PC-9 (cell line): Measurements from ENCODE around the gene IFI27L2. TPM values are rescaled to one million over a fixed set of nuclear protein-coding genes. Genes with fewer than 3 reads are reported as not detected.
"Not testable (repeated sequence)": the region's sequence is repeated elsewhere in the genome, so short reads cannot be mapped to it uniquely, and the experiment has no call there.

ENCODE experiments used
- BruUV-seq: library from RNA; stranded (reverse); fragments of 400-500 nt; replicated peaks from 2 replicates; lab custom pipeline; 2021; lab: Mats Ljungman, UMichigan
- CTCF ChIA-PET: fragments of 300-600 bp; sonication (Branson Sonifier 250); formaldehyde crosslinking; loops from one replicate; lab custom pipeline; 2022; ENCODE audit warnings: antibody characterized with exemption; lab: Charles Lee
- POLR2A ChIA-PET: fragments of 300-600 bp; sonication (Branson Sonifier 250); formaldehyde crosslinking; loops from one replicate; lab custom pipeline; 2022; ENCODE audit warnings: antibody characterized with exemption; ENCODE audit not compliant: unreplicated experiment; lab: Charles Lee
- DNase-seq, 2 experiments: peaks; one replicate each; pipeline versions ENCODE4 v3.0.0 to v3.0.0-alpha.2; 2015 to 2022; ENCODE audit warnings: mixed read lengths in 1 of 2
- H2AFZ ChIP-seq: fragments of 200-600 bp; sonication (generic); 2 replicates; pipeline ENCODE4 v1.8.1; 2017; ENCODE audit warnings: antibody characterized with exemption
- H3F3A ChIP-seq: fragments of 200-600 bp; sonication (generic); 2 replicates; pipeline ENCODE4 v1.8.1; 2017; ENCODE audit warnings: antibody characterized with exemption, mild to moderate bottlenecking, low read depth; ENCODE audit not compliant: insufficient read depth
- H3K27ac ChIP-seq: fragments of 200-600 bp; sonication (generic); 2 replicates; pipeline ENCODE4 v1.6.1; 2016; ENCODE audit warnings: mixed run types
- H3K27me3 ChIP-seq: fragments of 200-600 bp; sonication (generic); 2 replicates; pipeline ENCODE4 v1.6.1; 2016; ENCODE audit warnings: low read depth, mixed run types; ENCODE audit not compliant: insufficient read depth
- H3K36me3 ChIP-seq: fragments of 200-600 bp; sonication (generic); 2 replicates; pipeline ENCODE4 v1.6.1; 2016; ENCODE audit warnings: low read depth, mixed run types
- H3K4me1 ChIP-seq: fragments of 200-600 bp; sonication (generic); replicated peaks from 2 replicates; pipeline ENCODE4 v1.6.1; 2016; ENCODE audit warnings: mixed run types; ENCODE audit not compliant: insufficient read depth
- H3K4me2 ChIP-seq: fragments of 200-600 bp; sonication (generic); 2 replicates; pipeline ENCODE4 v1.6.1; 2017; ENCODE audit warnings: mixed run types
- H3K4me3 ChIP-seq: fragments of 200-600 bp; sonication (generic); 2 replicates; pipeline ENCODE4 v1.6.1; 2016; ENCODE audit warnings: mixed run types
- H3K79me2 ChIP-seq: fragments of 200-600 bp; sonication (generic); 2 replicates; pipeline ENCODE4 v1.6.1; 2017; ENCODE audit warnings: low read depth, mixed run types
- H3K9me2 ChIP-seq: fragments of 200-600 bp; sonication (generic); 2 replicates; pipeline ENCODE4 v1.8.1; 2017; ENCODE audit warnings: mild to moderate bottlenecking; ENCODE audit not compliant: insufficient read depth
- H3K9me3 ChIP-seq: fragments of 200-600 bp; sonication (generic); 2 replicates; pipeline ENCODE4 v1.8.1; 2016; ENCODE audit warnings: low read depth; ENCODE audit not compliant: insufficient read depth
- H4K20me1 ChIP-seq: fragments of 200-600 bp; sonication (generic); 2 replicates; pipeline ENCODE4 v1.8.1; 2017; ENCODE audit not compliant: insufficient read depth
- CTCF ChIP-seq: fragments of 200-600 bp; sonication (generic); conservative IDR thresholded peaks from 2 replicates; pipeline ENCODE4 v1.6.1; 2017; ENCODE audit warnings: mixed run types, antibody characterized with exemption, mild to moderate bottlenecking, moderate library complexity
- EZH2 ChIP-seq: fragments of 200-600 bp; sonication (generic); IDR thresholded peaks from 2 replicates; pipeline ENCODE4 v1.8.0; 2017; ENCODE audit warnings: antibody characterized with exemption, low read depth
- intact Hi-C: fragments of 100-400 bp; cut with micrococcal nuclease; formaldehyde crosslinking; loops from one replicate; pipeline ENCODE4 v1.10.0; 2022; ENCODE audit not compliant: unreplicated experiment
- total RNA-seq: library from RNA; stranded (reverse); gene quantifications from 2 replicates; pipeline ENCODE4 v1.2.3, GENCODE V29; 2021

Gene IFI27L2
- total RNA-seq, 1 experiment from 2014 or later = 5.4 TPM

- Histone ChIP-seq H3K79me2 (no peaks in the 10 kb centered on the region), H3K9me2 (no peaks in the 10 kb centered on the region), H3K4me1 (no peaks in the 10 kb centered on the region), H3K27me3 (no peaks in the 10 kb centered on the region), H2AFZ (no peak overlapping the region), H3F3A (no peaks in the 10 kb centered on the region), H3K27ac (no peak overlapping the region), H3K4me3 (no peak overlapping the region), H3K4me2 (no peak overlapping the region), H3K9me3 (no peaks in the 10 kb centered on the region), H4K20me1 (no peaks in the 10 kb centered on the region), H3K36me3 (no peaks in the 10 kb centered on the region)
- POLR2A ChIA-PET = no interaction called here
- TF ChIP-seq CTCF (no peak), EZH2 (no peak)
- intact Hi-C loops = no loop called here
- DNase-seq = no peak
- BruUV-seq = no TSS peak
- CTCF ChIA-PET = no interaction called here
These were observed 27.8 kb upstream of the IFI27L2 start for GRCh38 chr14:94157197-94157596.

GRCh38 chr14:94156143-94156542 lies 26.7 kb upstream of the IFI27L2 start:
- H3K36me3 ChIP-seq, CTCF ChIA-PET, H3K4me3 ChIP-seq, H4K20me1 ChIP-seq, H3F3A ChIP-seq, intact Hi-C loops, H3K27ac ChIP-seq, H3K79me2 ChIP-seq, H3K27me3 ChIP-seq, H3K9me2 ChIP-seq, H3K4me1 ChIP-seq, H3K9me3 ChIP-seq, POLR2A ChIA-PET, DNase-seq, BruUV-seq, H3K4me2 ChIP-seq, H2AFZ ChIP-seq: not testable (repeated sequence)

GRCh38 chr14:94153750-94154342 lies 24.4 kb upstream of the IFI27L2 start:
- no peak for DNase-seq
- Histone ChIP-seq H3K79me2 (no peaks in the 10 kb centered on the region), H4K20me1 (no peaks in the 10 kb centered on the region), H3K9me2 (no peaks in the 10 kb centered on the region), H3K27ac (no peak overlapping the region), H3K4me1 (no peaks in the 10 kb centered on the region), H2AFZ (no peak overlapping the region), H3K4me2 (no peak overlapping the region), H3K9me3 (no peaks in the 10 kb centered on the region), H3K36me3 (no peaks in the 10 kb centered on the region), H3K4me3 (no peak overlapping the region), H3F3A (no peaks in the 10 kb centered on the region), H3K27me3 (peaks cover 5% of the 10 kb centered on the region; the same call in 1 of the 2 replicates)
- POLR2A ChIA-PET = no interaction called here
- BruUV-seq = no TSS peak
- no peak for TF ChIP-seq EZH2
- no peak for TF ChIP-seq CTCF
- CTCF ChIA-PET = no interaction called here
- intact Hi-C loops = no loop called here

GRCh38 chr14:94152676-94153075 lies 23.3 kb upstream of the IFI27L2 start:
- peaks cover 5% of the 10 kb centered on the region; the same call in 1 of the 2 replicates for H3K27me3 ChIP-seq
- no peaks in the 10 kb centered on the region for H3K9me2 ChIP-seq
- H3K79me2 ChIP-seq = no peaks in the 10 kb centered on the region
- no peaks in the 10 kb centered on the region for H3K9me3 ChIP-seq
- no peak overlapping the region for H2AFZ ChIP-seq
- no peak for DNase-seq
- BruUV-seq = no TSS peak
- H3F3A ChIP-seq = no peaks in the 10 kb centered on the region
- POLR2A ChIA-PET = no interaction called here
- CTCF ChIA-PET = no interaction called here
- no peak overlapping the region for H3K4me3 ChIP-seq
- TF ChIP-seq EZH2 = no peak
- TF ChIP-seq CTCF = no peak
- no peak overlapping the region for H3K4me2 ChIP-seq
- H3K27ac ChIP-seq = no peak overlapping the region
- intact Hi-C loops = no loop called here
- no peaks in the 10 kb centered on the region for H3K36me3 ChIP-seq
- H4K20me1 ChIP-seq = no peaks in the 10 kb centered on the region
- no peaks in the 10 kb centered on the region for H3K4me1 ChIP-seq
